MV-4-11 (cell line): ENCODE results near the gene POLR3F.
"Not testable (repeated sequence)": the region's sequence is repeated elsewhere in the genome, so short reads cannot be mapped to it uniquely, and the experiment has no call there.

Experiments
- DNase-seq: peaks from one replicate; lab custom pipeline; 2025; lab: John Stamatoyannopoulos, UW

Gene POLR3F, protein sequence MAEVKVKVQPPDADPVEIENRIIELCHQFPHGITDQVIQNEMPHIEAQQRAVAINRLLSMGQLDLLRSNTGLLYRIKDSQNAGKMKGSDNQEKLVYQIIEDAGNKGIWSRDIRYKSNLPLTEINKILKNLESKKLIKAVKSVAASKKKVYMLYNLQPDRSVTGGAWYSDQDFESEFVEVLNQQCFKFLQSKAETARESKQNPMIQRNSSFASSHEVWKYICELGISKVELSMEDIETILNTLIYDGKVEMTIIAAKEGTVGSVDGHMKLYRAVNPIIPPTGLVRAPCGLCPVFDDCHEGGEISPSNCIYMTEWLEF

DNA sequence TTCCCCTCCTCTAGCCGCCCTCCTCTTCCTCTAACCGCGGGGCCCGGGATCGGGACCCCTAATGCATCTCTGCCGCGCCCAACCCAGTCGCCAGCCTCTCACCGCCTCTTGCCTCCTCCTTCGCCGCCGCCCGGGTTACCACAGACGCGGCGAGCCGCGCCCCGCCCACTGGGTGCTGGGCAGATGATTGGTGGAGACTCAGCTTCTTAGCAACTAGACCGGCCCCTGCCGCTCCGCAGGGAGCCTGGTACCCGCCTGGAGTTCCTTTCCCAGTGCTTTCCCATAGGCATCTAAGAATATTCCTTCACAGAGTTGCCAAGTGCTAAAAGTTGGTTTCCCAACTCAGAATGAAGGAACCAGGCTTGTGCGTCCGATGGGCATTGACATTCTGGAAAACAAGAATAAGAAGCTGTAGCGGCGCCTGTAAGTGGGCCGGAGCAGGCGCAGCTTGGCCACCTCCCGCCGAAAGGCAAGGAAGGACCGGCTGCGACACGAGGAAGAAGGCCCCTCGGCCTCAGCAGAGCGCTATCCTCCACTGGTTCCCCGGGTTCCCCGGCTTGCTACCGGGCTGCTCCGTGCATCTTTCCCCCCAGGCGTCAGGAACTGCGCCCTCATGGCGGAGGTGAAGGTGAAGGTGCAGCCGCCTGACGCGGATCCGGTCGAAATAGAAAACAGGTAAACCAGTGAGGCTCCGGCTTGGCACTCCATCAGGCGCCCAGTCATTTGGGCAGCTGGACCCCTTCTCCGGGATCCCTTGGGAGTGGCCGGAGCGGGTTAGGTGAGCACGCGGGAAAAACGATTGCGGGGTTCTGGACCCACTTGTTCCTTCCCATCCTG, at the start of gene POLR3F, which contains the start of gene DZANK1:
Gene POLR3F (plus strand): TSS at position 497 of the 837 bp plus-strand sequence. CDS start 117 bp downstream, at position 614.
Gene DZANK1 (minus strand): TSS at position 137 of the 837 bp plus-strand sequence. CDS start 1,672 bp downstream, outside the sequence.
- DNase-seq = peak; percentile 94

- no peak for DNase-seq
These were observed 45.6 kb upstream of the POLR3F start for GRCh38 chr20:18421608-18422007.

- DNase-seq = no peak
These were observed 40.0 kb upstream of the POLR3F start for GRCh38 chr20:18427214-18427613.

GRCh38 chr20:18428490-18429173, 38.6 kb upstream of the POLR3F start:
- no peak for DNase-seq

GRCh38 chr20:18430172-18430826, 36.9 kb upstream of the POLR3F start:
- no peak for DNase-seq

DNA sequence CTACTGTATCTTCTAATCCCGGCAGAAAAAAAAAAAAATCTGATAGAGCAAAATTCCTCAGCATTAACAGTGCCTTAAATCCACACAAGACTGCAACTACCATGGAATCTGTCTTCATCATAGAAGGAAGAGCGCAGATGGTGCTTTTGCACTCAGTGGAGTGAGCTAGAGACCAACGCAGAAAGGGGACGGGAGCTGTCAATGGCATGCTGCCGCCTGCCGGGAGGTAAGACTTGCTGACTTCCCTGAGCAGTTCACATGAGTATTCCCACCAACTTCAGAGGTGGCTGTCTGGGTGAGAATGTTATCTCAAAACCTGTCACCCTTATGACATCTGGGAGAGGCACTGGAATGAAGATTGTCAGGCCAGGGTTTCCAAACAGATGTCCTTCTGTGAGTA, 36.0 kb upstream of the POLR3F start:
- no peak for DNase-seq

GRCh38 chr20:18436847-18437246, 30.3 kb upstream of the POLR3F start:
- DNase-seq = peak; percentile 60

DNA sequence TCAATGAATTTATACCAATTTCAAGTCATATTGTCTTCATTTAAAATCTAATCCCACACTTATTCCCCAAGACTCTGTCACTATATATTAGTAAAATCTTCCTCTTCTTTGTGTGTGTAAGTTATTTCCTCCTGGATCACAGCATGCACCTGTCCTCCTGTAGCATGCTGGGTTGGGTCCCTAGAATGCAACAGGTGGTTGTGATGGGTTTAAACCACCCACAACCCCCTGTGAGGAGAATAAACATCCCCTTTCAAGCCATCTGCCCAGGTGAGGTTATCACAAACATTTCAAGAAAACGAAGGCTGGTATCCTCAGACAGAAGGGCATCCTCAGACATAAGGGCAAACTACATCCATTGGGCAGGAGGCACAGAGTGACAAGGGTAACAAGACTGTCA, 26.8 kb upstream of the POLR3F start:
- no peak for DNase-seq

GRCh38 chr20:18443886-18444285, 23.3 kb upstream of the POLR3F start:
- DNase-seq = no peak

DNA sequence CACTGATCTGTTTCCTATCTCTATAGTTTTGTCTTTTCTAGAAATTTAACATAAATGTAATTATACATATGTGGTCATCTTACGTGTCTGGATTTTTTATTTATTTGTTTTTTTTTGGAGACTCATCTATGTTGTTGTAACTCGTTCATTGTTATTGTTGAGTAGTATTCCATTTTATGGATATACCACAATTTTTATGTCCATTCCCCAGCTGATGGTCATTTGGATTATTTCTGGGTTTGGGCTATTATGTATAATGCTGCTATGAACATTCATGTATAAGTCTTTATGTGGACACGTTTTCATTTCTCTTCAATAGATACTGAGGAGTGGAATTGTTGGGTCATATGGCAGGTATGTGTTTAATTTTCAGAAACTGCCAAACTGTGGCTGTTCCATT, 10.6 kb upstream of the POLR3F start:
- no peak for DNase-seq

- no peak for DNase-seq
These were observed 1.5 kb upstream of the POLR3F start for GRCh38 chr20:18465536-18466200.

DNA sequence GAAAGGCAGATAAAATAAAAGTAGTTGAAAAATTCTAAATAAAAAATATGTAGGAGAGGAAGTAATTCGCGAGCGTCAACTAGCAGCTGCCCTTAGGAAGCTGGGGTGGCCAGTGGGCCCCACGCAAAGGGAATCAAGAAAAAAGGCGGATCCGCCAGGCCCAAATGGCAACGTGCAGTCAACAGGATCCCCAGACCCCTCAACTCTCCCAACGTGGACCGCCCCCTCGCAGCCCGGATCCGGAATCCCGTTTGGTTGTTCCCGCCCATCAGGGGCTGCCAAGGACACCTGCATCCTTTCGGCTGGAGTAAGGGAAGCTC, 656 bp upstream of the POLR3F start:
- DNase-seq = no peak

GRCh38 chr20:18477218-18477617, 10.0 kb downstream of the POLR3F start:
- DNase-seq = no peak

- no peak for DNase-seq
These were observed 10.6 kb downstream of the POLR3F start for GRCh38 chr20:18477821-18478220.

DNA sequence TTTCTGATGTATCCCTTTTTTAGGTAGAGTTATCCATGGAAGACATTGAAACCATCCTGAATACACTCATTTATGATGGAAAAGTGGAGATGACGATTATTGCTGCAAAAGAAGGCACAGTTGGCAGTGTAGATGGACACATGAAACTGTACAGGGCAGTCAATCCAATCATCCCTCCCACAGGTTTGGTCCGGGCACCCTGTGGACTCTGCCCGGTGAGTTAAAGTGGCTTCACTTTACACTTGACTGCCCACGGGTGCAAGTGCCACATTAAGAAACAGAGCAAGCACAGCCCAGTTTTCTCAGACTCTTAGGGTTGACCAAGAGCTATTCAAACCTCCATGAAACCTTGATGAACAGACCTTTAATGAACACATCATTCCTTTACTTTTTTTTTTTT, 14.4 kb downstream of the POLR3F start:
- DNase-seq = no peak

DNA sequence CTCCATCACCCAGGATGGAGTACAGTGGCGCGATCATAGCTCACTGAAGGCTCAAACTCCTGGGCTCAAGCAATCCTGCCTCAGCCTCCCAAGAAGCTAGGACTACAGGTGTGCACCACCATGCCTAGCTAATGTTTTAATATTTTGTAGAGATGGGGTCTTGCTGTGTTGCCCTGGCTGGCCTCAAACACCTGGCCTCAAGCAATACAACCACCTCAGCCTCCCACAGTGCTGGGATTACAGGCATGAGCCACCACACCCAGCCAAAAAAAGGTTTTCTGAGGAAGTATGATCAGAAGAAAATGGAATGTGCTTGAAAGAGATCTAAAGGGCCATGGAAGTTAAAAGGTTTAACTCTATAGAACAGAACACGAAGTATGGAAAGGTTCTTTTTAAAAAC, 21.1 kb downstream of the POLR3F start:
- DNase-seq = no peak

- DNase-seq = no peak
These were observed 28.9 kb downstream of the POLR3F start for GRCh38 chr20:18496042-18496441.

GRCh38 chr20:18496740-18497592, 29.8 kb downstream of the POLR3F start, which contains the start of gene RBBP9:
Gene RBBP9, minus strand, starts transcription at chr20:18497225. Its CDS starts 58 bp downstream, at chr20:18497167.
- DNase-seq = peak; percentile 71

DNA sequence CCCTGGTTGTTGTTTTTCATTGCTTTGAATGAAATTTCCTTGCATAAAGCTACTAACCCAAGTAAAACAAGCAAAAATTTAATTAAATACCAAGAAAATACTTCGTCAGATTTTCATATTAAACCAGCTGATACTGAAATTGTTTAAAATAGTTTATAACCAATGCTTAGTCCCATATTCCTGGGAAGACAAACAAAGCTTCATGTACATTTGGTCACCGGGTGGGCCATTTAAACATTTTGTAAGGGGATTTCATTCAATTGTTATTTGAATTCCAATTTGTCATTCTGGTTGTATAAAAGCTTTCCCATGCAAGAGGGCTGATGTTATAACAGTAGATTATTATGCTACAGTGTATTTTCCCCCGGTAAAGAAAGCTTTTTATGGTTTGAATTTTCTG, 30.4 kb downstream of the POLR3F start:
- no peak for DNase-seq

GRCh38 chr20:18501672-18502071, 34.5 kb downstream of the POLR3F start:
- not testable (repeated sequence) for DNase-seq
